Left ventricle myocardium inferior (tissue), 1 donor: ENCODE measurements around the gene KCNG4. TPM values are rescaled to one million over a fixed set of nuclear protein-coding genes. Genes with fewer than 3 reads are reported as not detected.

Experiments
- DNase-seq: peaks from one replicate; pipeline ENCODE4 v3.0.0-alpha.2; 2020
- H3K27ac ChIP-seq: fragments of 200-600 bp; replicated peaks from 2 replicates; pipeline ENCODE4 v1.8.0; 2021
- H3K27me3 ChIP-seq: fragments of 200-600 bp; 2 replicates; pipeline ENCODE4 v1.8.0; 2021; ENCODE audit warnings: low read depth
- H3K36me3 ChIP-seq: fragments of 200-600 bp; 2 replicates; pipeline ENCODE4 v1.8.0; 2021
- H3K4me1 ChIP-seq: fragments of 200-600 bp; 2 replicates; pipeline ENCODE4 v1.8.0; 2021
- H3K4me3 ChIP-seq: fragments of 200-600 bp; 2 replicates; pipeline ENCODE4 v1.8.0; 2021; ENCODE audit warnings: mild to moderate bottlenecking, moderate library complexity
- H3K9me3 ChIP-seq: fragments of 200-600 bp; replicated peaks from 2 replicates; pipeline ENCODE4 v1.8.0; 2021
- CTCF ChIP-seq: fragments of 200-600 bp; IDR thresholded peaks from 2 replicates; pipeline ENCODE4 v1.8.0; 2021; ENCODE audit warnings: antibody characterized with exemption, mild to moderate bottlenecking, borderline replicate concordance
- intact Hi-C: fragments of 100-400 bp; cut with micrococcal nuclease; formaldehyde crosslinking; loops from one replicate; pipeline ENCODE4 v1.11.0; 2022
- total RNA-seq: library from RNA; stranded (reverse); fragmentation: NEBNext Ultra II Directional; extraction: Animal tissue kit (Norgen Biotek cat#: 25700); gene quantifications from one replicate; pipeline ENCODE4 v1.2.1, GENCODE V29; 2021
- donor health status: DM: no; HTN: yes; CAD: no; lungs with severe emphysema.

The KCNG4 gene
- total RNA-seq, 1 donor from 2014 or later, result not detected

- intact Hi-C loops, result loop anchor here (10.0 kb wide), 2 partner anchors 99 to 229 kb away; partner anchors contain the start of gene OSGIN1
- Histone ChIP-seq H3K4me1 (peaks cover 85% of the 10 kb centered on the region), H3K9me3 (no peaks in the 10 kb centered on the region), H3K27me3 (no peaks in the 10 kb centered on the region), H3K27ac (peak overlapping the region; percentile 92), H3K4me3 (no peak overlapping the region), H3K36me3 (peaks cover 52% of the 10 kb centered on the region)
- DNase-seq, result no peak
- TF ChIP-seq CTCF, result no peak
Measured at GRCh38 chr16:84183572-84183875, 56.3 kb downstream of the KCNG4 start.

GRCh38 chr16:84182680-84183571, 56.9 kb downstream of the KCNG4 start:
- Histone ChIP-seq H3K4me3 (no peak overlapping the region), H3K9me3 (no peaks in the 10 kb centered on the region), H3K27me3 (no peaks in the 10 kb centered on the region), H3K4me1 (peaks cover 91% of the 10 kb centered on the region), H3K36me3 (peaks cover 58% of the 10 kb centered on the region), H3K27ac (peak overlapping the region; percentile 92)
- TF ChIP-seq CTCF, result no peak
- DNase-seq, result no peak
- intact Hi-C loops, result loop anchor here (10.0 kb wide), 2 partner anchors 98 to 228 kb away; partner anchors contain the start of gene OSGIN1

- DNase-seq, result no peak
- TF ChIP-seq CTCF, result no peak
- Histone ChIP-seq H3K27me3 (no peaks in the 10 kb centered on the region), H3K36me3 (peaks cover 60% of the 10 kb centered on the region), H3K27ac (peak overlapping the region; percentile 92), H3K4me3 (no peak overlapping the region), H3K9me3 (no peaks in the 10 kb centered on the region), H3K4me1 (peaks cover 96% of the 10 kb centered on the region)
- intact Hi-C loops, result loop anchor here (10.0 kb wide), 2 partner anchors 97 to 227 kb away; partner anchors contain the start of gene OSGIN1
Measured at GRCh38 chr16:84182104-84182503, 57.7 kb downstream of the KCNG4 start.

GRCh38 chr16:84181144-84181915, 58.5 kb downstream of the KCNG4 start:
- H3K4me1 ChIP-seq, result peaks cover 97% of the 10 kb centered on the region
- no peak for TF ChIP-seq CTCF
- no peak overlapping the region for H3K4me3 ChIP-seq
- H3K27me3 ChIP-seq, result no peaks in the 10 kb centered on the region
- intact Hi-C loops, result loop anchor here (10.0 kb wide), 2 partner anchors 97 to 227 kb away; partner anchors contain the start of gene OSGIN1
- no peak for DNase-seq
- no peaks in the 10 kb centered on the region for H3K9me3 ChIP-seq
- peaks cover 60% of the 10 kb centered on the region for H3K36me3 ChIP-seq
- H3K27ac ChIP-seq, result peak overlapping the region; percentile 92

GRCh38 chr16:84180519-84181140, 59.2 kb downstream of the KCNG4 start:
- H3K9me3 ChIP-seq, result no peaks in the 10 kb centered on the region
- H3K27ac ChIP-seq, result peak overlapping the region; percentile 92
- no peak for TF ChIP-seq CTCF
- peaks cover 97% of the 10 kb centered on the region for H3K4me1 ChIP-seq
- H3K36me3 ChIP-seq, result peaks cover 60% of the 10 kb centered on the region
- intact Hi-C loops, result loop anchor here (10.0 kb wide), 2 partner anchors 96 to 226 kb away; partner anchors contain the start of gene OSGIN1
- H3K4me3 ChIP-seq, result peak overlapping the region; percentile 41
- no peaks in the 10 kb centered on the region for H3K27me3 ChIP-seq
- peak; percentile 62 for DNase-seq
